ENCODE data around the gene CITED1. TPM values are rescaled to one million over a fixed set of nuclear protein-coding genes. Genes with fewer than 3 reads are reported as not detected.

The CITED1 gene
- total and polyA plus RNA-seq, 12 donors = 0.20 to 0.83 (median 0.53) TPM; not detected in 9

GRCh38 chrX:72274526-72274925 lies 31.2 kb downstream of the CITED1 start:
- no peak for TF ChIP-seq CTCF (IDR thresholded peaks at IDR 0.05)
- no peak for DNase-seq
- H3K36me3 ChIP-seq = peaks cover 0 to 64% (median 5%) of the 10 kb centered on the region in 9 donors
- H3K27ac ChIP-seq = no peak overlapping the region
- peaks cover 0 to 56% (median 11%) of the 10 kb centered on the region in 9 donors for H3K4me1 ChIP-seq
- 76 to 81% methylated on average over 5 of the region's 5 CpGs for whole genome bisulfite sequencing, 2 donors
- peaks cover 0 to 17% (median 0%) of the 10 kb centered on the region in 7 donors for H3K27me3 ChIP-seq
- peak overlapping the region in 1 of 10 donors; percentile 75 for H3K4me3 ChIP-seq
- intact Hi-C loops (cut with DNase I) = loop anchor here in 1 of 10 donors (10.0 kb wide), 1 partner anchor 270 kb away; no protein-coding TSS in a partner anchor
- no peak for ATAC-seq
- H3K9me3 ChIP-seq = no peaks in the 10 kb centered on the region

- DNase-seq = no peak
- no peak overlapping the region for H3K27ac ChIP-seq
- no peak for ATAC-seq
- TF ChIP-seq CTCF (IDR thresholded peaks at IDR 0.05) = no peak
- intact Hi-C loops (cut with DNase I) = loop anchor here in 1 of 10 donors (10.0 kb wide), 1 partner anchor 269 kb away; no protein-coding TSS in a partner anchor
- H3K4me3 ChIP-seq = no peak overlapping the region
- 90 to 96% methylated on average over 6 of the region's 6 CpGs for WGBS, 2 donors
- peaks cover 0 to 9% (median 0%) of the 10 kb centered on the region in 7 donors for H3K27me3 ChIP-seq
- no peaks in the 10 kb centered on the region for H3K9me3 ChIP-seq
- H3K36me3 ChIP-seq = peaks cover 0 to 72% (median 5%) of the 10 kb centered on the region in 9 donors
- H3K4me1 ChIP-seq = peaks cover 0 to 56% (median 11%) of the 10 kb centered on the region in 9 donors
Observed at GRCh38 chrX:72273718-72274117, 32.0 kb downstream of the CITED1 start.

- TF ChIP-seq CTCF (IDR thresholded peaks at IDR 0.05) = no peak
- intact Hi-C loops (cut with DNase I) = loop anchor here in 1 of 10 donors (10.0 kb wide), 1 partner anchor 268 kb away; no protein-coding TSS in a partner anchor
- Histone ChIP-seq H3K27ac (no peak overlapping the region), H3K27me3 (peaks cover 0 to under 1% (median 0%) of the 10 kb centered on the region in 7 donors), H3K4me3 (no peak overlapping the region), H3K9me3 (no peaks in the 10 kb centered on the region), H3K4me1 (peaks cover 0 to 56% (median 11%) of the 10 kb centered on the region in 9 donors), H3K36me3 (peaks cover 0 to 80% (median 5%) of the 10 kb centered on the region in 9 donors)
- 82 to 84% methylated on average over 3 of the region's 3 CpGs for WGBS, 2 donors
- ATAC-seq = no peak
- DNase-seq = no peak
Observed at GRCh38 chrX:72272868-72273267, 32.8 kb downstream of the CITED1 start.

GRCh38 chrX:72271812-72272211 lies 33.9 kb downstream of the CITED1 start:
- DNase-seq (no peak), ATAC-seq (no peak)
- no peaks in the 10 kb centered on the region for H3K27me3 ChIP-seq
- no peaks in the 10 kb centered on the region for H3K9me3 ChIP-seq
- H3K36me3 ChIP-seq = peaks cover 0 to 89% (median 5%) of the 10 kb centered on the region in 9 donors
- H3K4me1 ChIP-seq = peaks cover 0 to 53% (median 11%) of the 10 kb centered on the region in 9 donors
- H3K27ac ChIP-seq = no peak overlapping the region
- intact Hi-C loops (cut with DNase I) = loop anchor here in 1 of 10 donors (10.0 kb wide), 1 partner anchor 267 kb away; no protein-coding TSS in a partner anchor
- 82 to 94% methylated on average over 3 of the region's 3 CpGs for WGBS, 2 donors
- H3K4me3 ChIP-seq = no peak overlapping the region
- no peak for TF ChIP-seq CTCF (IDR thresholded peaks at IDR 0.05)
